ENCODE data around the gene DCTPP1. TPM values are rescaled to one million over a fixed set of nuclear protein-coding genes. Genes with fewer than 3 reads are reported as not detected.
A peak's percentile ranks its signal among the peaks of the same experiment; 100 is the strongest.

DCTPP1 gene
- total and polyA plus RNA-seq, 9 of the 15 experiments (the other 6 are each of a cell fraction or from before 2014, with no cell fraction given): 45.0 to 132 (median 80.6) TPM

DNA sequence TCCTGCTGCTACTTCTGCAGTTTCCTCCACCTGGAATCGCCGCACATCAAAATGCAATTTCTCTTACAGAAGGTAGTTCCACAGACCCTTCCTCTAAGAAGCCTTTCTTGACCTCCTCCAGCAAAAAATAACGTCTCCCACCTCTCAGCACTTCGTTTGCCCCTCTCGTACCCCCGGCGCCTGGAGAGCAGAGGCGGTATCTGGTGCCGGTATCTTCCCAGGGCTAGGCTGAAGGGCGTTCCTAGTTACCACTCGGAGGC, 482 bp downstream of the DCTPP1 start:
- ChIA-PET POLR2A (interaction anchor here (0.6 to 1.9 kb wide), 16 partner anchors 8 to 229 kb away, joined by 3 to 16 read pairs (median 4); partner anchors contain the start of genes FBRS, PRR14, SEPHS2 and ZNF48), CTCF (ENCODE audit: low intra/inter-chr PET ratio) (interaction anchor here (0.7 to 3.3 kb wide), 3 partner anchors 168 to 229 kb away, joined by 3 to 23 read pairs (median 10); partner anchors contain the start of gene FBRS)
- Histone ChIP-seq H3K4me3 (peak overlapping the region; percentile 75), H3K4me2 (ENCODE audit: insufficient read depth, low read length) (peak overlapping the region; percentile 94), H4K20me1 (replicated peaks; ENCODE audit: control insufficient read depth, insufficient read depth, low read length) (no peaks in the 10 kb centered on the region), H3K9me3 (replicated peaks; ENCODE audit: control insufficient read depth, insufficient read depth, low read depth, low read length) (no peaks in the 10 kb centered on the region), H3K4me1 (replicated peaks in 1 of 2; ENCODE audit: control insufficient read depth in 2 of 2, insufficient read depth in 2 of 2, low read length in 2 of 2) (peaks cover 15 to 36% of the 10 kb centered on the region in 2 experiments), H3K27ac (ENCODE audit: extremely low read depth, low read depth, low read length) (peak overlapping the region; percentile 84), H2AFZ (ENCODE audit: low read depth, low read length) (peak overlapping the region; percentile 78), H3K9ac (ENCODE audit: insufficient read depth in 1 of 2, low read depth in 2 of 2, low read length in 2 of 2) (peak overlapping the region; percentile 81 to 95), H3K27me3 (ENCODE audit: control insufficient read depth in 2 of 2, insufficient read depth in 2 of 2, low read length in 2 of 2) (no peaks in the 10 kb centered on the region), H3K79me2 (ENCODE audit: control insufficient read depth, insufficient read depth, low read length) (peaks cover 41% of the 10 kb centered on the region), H3K36me3 (ENCODE audit: control insufficient read depth, insufficient read depth, low read length) (peaks cover 41% of the 10 kb centered on the region), H3K9me1 (ENCODE audit: control insufficient read depth, insufficient read depth, low read length) (no peaks in the 10 kb centered on the region)
- intact Hi-C loops (cut with micrococcal nuclease) (no loop called here), in situ Hi-C loops (cut with MboI) (no loop called here)
- FAIRE-seq (peak; percentile 55), DNase-seq (ENCODE audit: extremely low read depth in 1 of 4, low spot score in 3 of 4) (no peak), ATAC-seq (peak; percentile 46)
- 1% methylated on average over 11 of the region's 11 CpGs for WGBS (ENCODE audit: insufficient coverage, low coverage, missing lambda C conversion rate)
- TSS peak; percentile 77 for BruUV-seq (replicated peaks)
- TF ChIP-seq TCFL5 (CRISPR knock-in tag; conservative IDR thresholded peaks at IDR 0.05): no peak
- TF ChIP-seq, protein P1, sequence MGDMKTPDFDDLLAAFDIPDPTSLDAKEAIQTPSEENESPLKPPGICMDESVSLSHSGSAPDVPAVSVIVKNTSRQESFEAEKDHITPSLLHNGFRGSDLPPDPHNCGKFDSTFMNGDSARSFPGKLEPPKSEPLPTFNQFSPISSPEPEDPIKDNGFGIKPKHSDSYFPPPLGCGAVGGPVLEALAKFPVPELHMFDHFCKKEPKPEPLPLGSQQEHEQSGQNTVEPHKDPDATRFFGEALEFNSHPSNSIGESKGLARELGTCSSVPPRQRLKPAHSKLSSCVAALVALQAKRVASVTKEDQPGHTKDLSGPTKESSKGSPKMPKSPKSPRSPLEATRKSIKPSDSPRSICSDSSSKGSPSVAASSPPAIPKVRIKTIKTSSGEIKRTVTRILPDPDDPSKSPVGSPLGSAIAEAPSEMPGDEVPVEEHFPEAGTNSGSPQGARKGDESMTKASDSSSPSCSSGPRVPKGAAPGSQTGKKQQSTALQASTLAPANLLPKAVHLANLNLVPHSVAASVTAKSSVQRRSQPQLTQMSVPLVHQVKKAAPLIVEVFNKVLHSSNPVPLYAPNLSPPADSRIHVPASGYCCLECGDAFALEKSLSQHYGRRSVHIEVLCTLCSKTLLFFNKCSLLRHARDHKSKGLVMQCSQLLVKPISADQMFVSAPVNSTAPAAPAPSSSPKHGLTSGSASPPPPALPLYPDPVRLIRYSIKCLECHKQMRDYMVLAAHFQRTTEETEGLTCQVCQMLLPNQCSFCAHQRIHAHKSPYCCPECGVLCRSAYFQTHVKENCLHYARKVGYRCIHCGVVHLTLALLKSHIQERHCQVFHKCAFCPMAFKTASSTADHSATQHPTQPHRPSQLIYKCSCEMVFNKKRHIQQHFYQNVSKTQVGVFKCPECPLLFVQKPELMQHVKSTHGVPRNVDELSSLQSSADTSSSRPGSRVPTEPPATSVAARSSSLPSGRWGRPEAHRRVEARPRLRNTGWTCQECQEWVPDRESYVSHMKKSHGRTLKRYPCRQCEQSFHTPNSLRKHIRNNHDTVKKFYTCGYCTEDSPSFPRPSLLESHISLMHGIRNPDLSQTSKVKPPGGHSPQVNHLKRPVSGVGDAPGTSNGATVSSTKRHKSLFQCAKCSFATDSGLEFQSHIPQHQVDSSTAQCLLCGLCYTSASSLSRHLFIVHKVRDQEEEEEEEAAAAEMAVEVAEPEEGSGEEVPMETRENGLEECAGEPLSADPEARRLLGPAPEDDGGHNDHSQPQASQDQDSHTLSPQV (IDR thresholded peaks at IDR 0.05): no peak
- no peak for TF ChIP-seq RBM25 (IDR thresholded peaks at IDR 0.05; ENCODE audit: low read depth, low read length, severe bottlenecking)
- no peak for TF ChIP-seq ZNF217 (CRISPR knock-in tag; IDR thresholded peaks at IDR 0.05)
- TF ChIP-seq MAFK (IDR thresholded peaks at IDR 0.05; ENCODE audit: low read length): no peak
- TF ChIP-seq ZNF253 (CRISPR knock-in tag; conservative IDR thresholded peaks at IDR 0.05): no peak
- TF ChIP-seq, protein P2, sequence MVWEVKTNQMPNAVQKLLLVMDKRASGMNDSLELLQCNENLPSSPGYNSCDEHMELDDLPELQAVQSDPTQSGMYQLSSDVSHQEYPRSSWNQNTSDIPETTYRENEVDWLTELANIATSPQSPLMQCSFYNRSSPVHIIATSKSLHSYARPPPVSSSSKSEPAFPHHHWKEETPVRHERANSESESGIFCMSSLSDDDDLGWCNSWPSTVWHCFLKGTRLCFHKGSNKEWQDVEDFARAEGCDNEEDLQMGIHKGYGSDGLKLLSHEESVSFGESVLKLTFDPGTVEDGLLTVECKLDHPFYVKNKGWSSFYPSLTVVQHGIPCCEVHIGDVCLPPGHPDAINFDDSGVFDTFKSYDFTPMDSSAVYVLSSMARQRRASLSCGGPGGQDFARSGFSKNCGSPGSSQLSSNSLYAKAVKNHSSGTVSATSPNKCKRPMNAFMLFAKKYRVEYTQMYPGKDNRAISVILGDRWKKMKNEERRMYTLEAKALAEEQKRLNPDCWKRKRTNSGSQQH (CRISPR knock-in tag; IDR thresholded peaks at IDR 0.05): no peak
- TF ChIP-seq TOE1 (IDR thresholded peaks at IDR 0.05; ENCODE audit: borderline replicate concordance): 0 out of 2 replicates have a peak, but pooled peaks have one; percentile 10
- TF ChIP-seq TOE1 (CRISPR knock-in tag; IDR thresholded peaks at IDR 0.05; ENCODE audit: borderline replicate concordance, low read depth): no peak
- TF ChIP-seq, protein P3, sequence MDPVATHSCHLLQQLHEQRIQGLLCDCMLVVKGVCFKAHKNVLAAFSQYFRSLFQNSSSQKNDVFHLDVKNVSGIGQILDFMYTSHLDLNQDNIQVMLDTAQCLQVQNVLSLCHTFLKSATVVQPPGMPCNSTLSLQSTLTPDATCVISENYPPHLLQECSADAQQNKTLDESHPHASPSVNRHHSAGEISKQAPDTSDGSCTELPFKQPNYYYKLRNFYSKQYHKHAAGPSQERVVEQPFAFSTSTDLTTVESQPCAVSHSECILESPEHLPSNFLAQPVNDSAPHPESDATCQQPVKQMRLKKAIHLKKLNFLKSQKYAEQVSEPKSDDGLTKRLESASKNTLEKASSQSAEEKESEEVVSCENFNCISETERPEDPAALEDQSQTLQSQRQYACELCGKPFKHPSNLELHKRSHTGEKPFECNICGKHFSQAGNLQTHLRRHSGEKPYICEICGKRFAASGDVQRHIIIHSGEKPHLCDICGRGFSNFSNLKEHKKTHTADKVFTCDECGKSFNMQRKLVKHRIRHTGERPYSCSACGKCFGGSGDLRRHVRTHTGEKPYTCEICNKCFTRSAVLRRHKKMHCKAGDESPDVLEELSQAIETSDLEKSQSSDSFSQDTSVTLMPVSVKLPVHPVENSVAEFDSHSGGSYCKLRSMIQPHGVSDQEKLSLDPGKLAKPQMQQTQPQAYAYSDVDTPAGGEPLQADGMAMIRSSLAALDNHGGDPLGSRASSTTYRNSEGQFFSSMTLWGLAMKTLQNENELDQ (CRISPR knock-in tag; IDR thresholded peaks at IDR 0.05; ENCODE audit: borderline replicate concordance): no peak
- TF ChIP-seq RBM14 (IDR thresholded peaks at IDR 0.05; ENCODE audit: borderline replicate concordance, insufficient read depth, low read depth, low read length): no peak
- no peak for TF ChIP-seq ETS2 (tag; IDR thresholded peaks at IDR 0.05; ENCODE audit: borderline replicate concordance, poor library complexity, severe bottlenecking)
- no peak for TF ChIP-seq RBM17 (IDR thresholded peaks at IDR 0.05; ENCODE audit: borderline replicate concordance, low read depth, low read length)
- no peak for TF ChIP-seq DACH1 (IDR thresholded peaks at IDR 0.05; ENCODE audit: partially characterized antibody)

Data from K562 (cell line).